SK-N-SH (cell line): ENCODE results near the gene IWS1. TPM values are rescaled to one million over a fixed set of nuclear protein-coding genes. Genes with fewer than 3 reads are reported as not detected.

ENCODE experiments used
- CTCF ChIA-PET: fragments of 300-600, 350-600 bp; formaldehyde crosslinking; extraction: SDS; loops from one replicate; lab custom pipeline; 2021; lab: Yijun Ruan, JAX
- POLR2A ChIA-PET: fragments of 350-600 bp; sonication (Branson Sonifier 250); formaldehyde crosslinking; extraction: SDS; loops from one replicate; lab custom pipeline; 2020; ENCODE audit warnings: antibody characterized with exemption, inconsistent platforms; lab: Yijun Ruan, JAX
- DNase-seq: peaks from one replicate; pipeline ENCODE4 v3.0.0; 2012
- H2AFZ ChIP-seq: fragments of 200-600 bp; sonication (generic); 2 replicates; pipeline ENCODE4 v1.8.1; 2016; ENCODE audit warnings: antibody characterized with exemption, mild to moderate bottlenecking, low read depth
- H3F3A ChIP-seq: fragments of 200-600 bp; sonication (generic); replicated peaks from 2 replicates; pipeline ENCODE3; 2016; ENCODE audit warnings: antibody characterized with exemption, mild to moderate bottlenecking; ENCODE audit not compliant: insufficient read depth
- H3K27ac ChIP-seq, 2 experiments: fragments of 200-500 bp in 1 of 2; fragments of 200-600 bp in 1 of 2; sonication (Bioruptor generic) in 1 of 2; sonication (generic), shearing (Covaris generic) in 1 of 2; 2 replicates each; pipeline versions ENCODE4 v1.5.1 to v1.6.1; 2014 to 2016; ENCODE audit warnings: low read depth in 2 of 2, inconsistent platforms in 1 of 2, low read length in 1 of 2, mild to moderate bottlenecking in 1 of 2, mixed read lengths in 1 of 2
- H3K27me3 ChIP-seq: fragments of 200-600 bp; sonication (generic), shearing (Covaris generic); 2 replicates; pipeline ENCODE4 v1.6.1; 2016; ENCODE audit warnings: mixed run types; ENCODE audit not compliant: insufficient read depth
- H3K36me3 ChIP-seq, 2 experiments: fragments of 200-500 bp in 1 of 2; fragments of 200-600 bp in 1 of 2; sonication (Bioruptor generic) in 1 of 2; sonication (generic) in 1 of 2; replicated peaks in 1 of 2; 2 replicates each; pipeline versions ENCODE3 to v1.5.1; 2014 to 2016; ENCODE audit warnings: low read length in 1 of 2, mild to moderate bottlenecking in 1 of 2; ENCODE audit not compliant: insufficient read depth in 2 of 2, control insufficient read depth in 1 of 2
- H3K4me1 ChIP-seq, 2 experiments: fragments of 200-500 bp in 1 of 2; fragments of 200-600 bp in 1 of 2; sonication (Bioruptor generic) in 1 of 2; sonication (generic), shearing (Covaris generic) in 1 of 2; 2 replicates each; pipeline versions ENCODE4 v1.5.1 to v1.6.1; 2014 to 2016; ENCODE audit warnings: low read depth in 1 of 2, low read length in 1 of 2, mixed run types in 1 of 2; ENCODE audit not compliant: insufficient read depth in 2 of 2, control insufficient read depth in 1 of 2
- H3K4me2 ChIP-seq: fragments of 200-600 bp; sonication (generic), shearing (Covaris generic); 2 replicates; pipeline ENCODE4 v1.6.1; 2017; ENCODE audit warnings: mixed run types
- H3K4me3 ChIP-seq, 2 experiments: fragments of 200-500 bp in 1 of 2; fragments of 200-600 bp in 1 of 2; sonication (Bioruptor generic) in 1 of 2; sonication (generic), shearing (Covaris generic) in 1 of 2; 2 replicates each; pipeline versions ENCODE4 v1.5.1 to v1.8.1; 2014 to 2016; ENCODE audit warnings: low read depth in 2 of 2, inconsistent platforms in 1 of 2, low read length in 1 of 2, mild to moderate bottlenecking in 1 of 2, mixed read lengths in 1 of 2, moderate library complexity in 1 of 2
- H3K79me2 ChIP-seq: fragments of 200-600 bp; sonication (generic); 2 replicates; pipeline ENCODE4 v1.8.1; 2017; ENCODE audit warnings: mild to moderate bottlenecking; ENCODE audit not compliant: insufficient read depth
- H3K9ac ChIP-seq: fragments of 200-600 bp; sonication (generic); 2 replicates; pipeline ENCODE4 v1.6.1; 2017; ENCODE audit warnings: mixed run types
- H3K9me2 ChIP-seq: fragments of 200-600 bp; sonication (generic); 2 replicates; pipeline ENCODE4 v1.6.1; 2017; ENCODE audit warnings: mixed run types
- H3K9me3 ChIP-seq: fragments of 200-600 bp; sonication (generic); 2 replicates; pipeline ENCODE4 v1.6.1; 2017; ENCODE audit warnings: mixed run types, mild to moderate bottlenecking, moderate library complexity
- H4K20me1 ChIP-seq: fragments of 200-600 bp; sonication (generic); 2 replicates; pipeline ENCODE4 v1.6.1; 2017; ENCODE audit warnings: mild to moderate bottlenecking, mixed run types; ENCODE audit not compliant: insufficient read depth
- FOXM1 ChIP-seq: IDR thresholded peaks from 2 replicates; pipeline ENCODE4 v1.4.0; 2012; ENCODE audit warnings: low read depth, mild to moderate bottlenecking
- GATA2 ChIP-seq: sonication (generic); formaldehyde crosslinking; IDR thresholded peaks from 2 replicates; pipeline ENCODE4 v1.5.0; 2020; ENCODE audit warnings: mild to moderate bottlenecking, missing genetic modification reagents
- JUND ChIP-seq: IDR thresholded peaks from 2 replicates; pipeline ENCODE4 v1.4.0; 2012
- NFIC ChIP-seq: IDR thresholded peaks from 2 replicates; pipeline ENCODE4 v1.4.0; 2012; ENCODE audit warnings: borderline replicate concordance
- SIN3A ChIP-seq: IDR thresholded peaks from 2 replicates; pipeline ENCODE4 v1.6.1; 2012; ENCODE audit warnings: low read depth, mild to moderate bottlenecking, low read length, moderate library complexity, borderline replicate concordance
- WGBS: methylation state at CpG from one replicate; pipeline ENCODE4 v1.1.6; 2017; ENCODE audit warnings: low lambda C conversion rate; 5-methylcytosine and 5-hydroxymethylcytosine counted together
- polyA plus RNA-seq, 3 experiments: library from polyadenylated mRNA; depleted of rRNA; stranded (reverse); fragments of >200 nt; gene quantifications; 2 replicates each; pipeline ENCODE4 v1.2.3, GENCODE V29; 2012
- TF ChIP-seq, protein P1 (sequence below): IDR thresholded peaks from 2 replicates; pipeline ENCODE4 v1.4.0; 2012; ENCODE audit warnings: low read depth, borderline replicate concordance

IWS1 gene
- polyA plus RNA-seq, 1 of the 3 experiments (the other 2 are of a cell fraction), result 24.6 TPM

DNA sequence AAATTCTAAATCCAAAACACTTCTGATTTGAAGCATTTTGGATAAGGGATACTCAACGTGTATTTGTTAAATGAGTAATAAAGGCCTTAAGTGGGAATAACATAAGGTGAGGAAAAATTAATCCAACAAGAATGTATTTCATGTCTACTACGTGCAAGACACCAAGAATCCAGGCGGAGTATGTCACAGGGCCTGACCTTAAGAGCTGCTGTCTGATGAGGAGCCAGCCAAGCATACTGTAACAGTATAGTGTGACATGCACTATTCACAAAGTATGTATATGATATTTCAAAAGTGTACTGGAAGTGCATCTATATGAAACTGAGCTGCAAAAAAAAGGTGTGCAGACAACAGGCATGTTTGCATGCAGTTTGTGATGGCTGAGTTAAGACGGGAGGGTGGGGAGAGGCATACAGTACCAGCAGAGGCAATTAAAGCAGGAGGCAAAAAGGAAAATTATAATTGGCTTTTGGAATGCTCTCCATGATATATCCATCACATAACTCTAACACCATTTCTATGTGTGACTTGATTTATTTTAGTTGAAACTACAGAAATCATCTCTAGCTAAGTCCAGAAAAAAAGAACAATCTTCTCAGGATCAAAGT, 18.2 kb downstream of the IWS1 start:
- CTCF ChIA-PET, result interaction anchor here (1.8 to 5.6 kb wide), 2 partner anchors 29 to 311 kb away, joined by 4 to 26 read pairs; no protein-coding TSS in a partner anchor
- peak overlapping the region; percentile 43 to 86 for H3K27ac ChIP-seq
- H3K79me2 ChIP-seq, result peaks cover 83% of the 10 kb centered on the region
- H3K27me3 ChIP-seq, result no peaks in the 10 kb centered on the region
- no peak overlapping the region for H2AFZ ChIP-seq
- DNase-seq, result no peak
- no peak overlapping the region for H3K9ac ChIP-seq
- H3F3A ChIP-seq, result peaks cover 42% of the 10 kb centered on the region
- H3K4me1 ChIP-seq, result peaks cover 10 to 52% of the 10 kb centered on the region in 2 experiments
- H4K20me1 ChIP-seq, result peaks cover 52% of the 10 kb centered on the region
- H3K4me3 ChIP-seq, result no peak overlapping the region
- H3K36me3 ChIP-seq, result peaks cover 34 to 41% of the 10 kb centered on the region in 2 experiments
- H3K4me2 ChIP-seq, result peak overlapping the region; percentile 67
- TF ChIP-seq JUND, result no peak
- POLR2A ChIA-PET, result no interaction called here
- H3K9me3 ChIP-seq, result no peaks in the 10 kb centered on the region
- H3K9me2 ChIP-seq, result no peaks in the 10 kb centered on the region
- 78% methylated on average over 4 of the region's 4 CpGs for WGBS

DNA sequence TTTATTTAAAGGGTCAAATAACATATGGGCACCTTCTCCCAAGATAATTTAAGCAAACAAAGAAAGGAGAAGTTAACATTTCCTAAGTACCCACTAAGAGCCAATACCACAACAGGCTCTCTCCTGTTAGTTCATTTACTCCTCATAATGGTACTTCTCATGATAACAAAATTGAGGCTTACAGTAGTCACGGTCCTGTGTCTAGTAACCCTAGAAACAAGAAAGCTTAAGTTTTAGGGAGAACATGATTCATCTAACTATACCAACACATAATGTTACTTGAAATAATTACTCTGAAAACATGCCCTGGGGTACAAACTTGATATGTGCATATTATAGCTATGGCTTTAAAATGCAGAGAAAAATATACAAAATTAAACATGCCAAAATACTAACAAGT, 19.8 kb downstream of the IWS1 start:
- TF ChIP-seq SIN3A (no peak), GATA2 (CRISPR knock-in tag) (no peak), NFIC (no peak), FOXM1 (no peak)
- Histone ChIP-seq H3K9me3 (no peaks in the 10 kb centered on the region), H3K36me3 (peaks cover 45 to 50% of the 10 kb centered on the region in 2 experiments), H3K27me3 (no peaks in the 10 kb centered on the region), H3K9me2 (no peaks in the 10 kb centered on the region), H3K79me2 (peaks cover 75% of the 10 kb centered on the region), H3K4me2 (no peak overlapping the region), H3F3A (peaks cover 37% of the 10 kb centered on the region), H4K20me1 (peaks cover 36% of the 10 kb centered on the region), H3K27ac (no peak overlapping the region), H2AFZ (no peak overlapping the region), H3K9ac (no peak overlapping the region), H3K4me3 (no peak overlapping the region), H3K4me1 (peaks cover 8 to 38% of the 10 kb centered on the region in 2 experiments)
- 88% methylated on average over 1 of the region's 1 CpG for WGBS
- DNase-seq, result no peak
- ChIA-PET CTCF (interaction anchor here (0.6 to 5.6 kb wide), 2 partner anchors 27 to 86 kb away, joined by 3 to 26 read pairs; no protein-coding TSS in a partner anchor), POLR2A (no interaction called here)

DNA sequence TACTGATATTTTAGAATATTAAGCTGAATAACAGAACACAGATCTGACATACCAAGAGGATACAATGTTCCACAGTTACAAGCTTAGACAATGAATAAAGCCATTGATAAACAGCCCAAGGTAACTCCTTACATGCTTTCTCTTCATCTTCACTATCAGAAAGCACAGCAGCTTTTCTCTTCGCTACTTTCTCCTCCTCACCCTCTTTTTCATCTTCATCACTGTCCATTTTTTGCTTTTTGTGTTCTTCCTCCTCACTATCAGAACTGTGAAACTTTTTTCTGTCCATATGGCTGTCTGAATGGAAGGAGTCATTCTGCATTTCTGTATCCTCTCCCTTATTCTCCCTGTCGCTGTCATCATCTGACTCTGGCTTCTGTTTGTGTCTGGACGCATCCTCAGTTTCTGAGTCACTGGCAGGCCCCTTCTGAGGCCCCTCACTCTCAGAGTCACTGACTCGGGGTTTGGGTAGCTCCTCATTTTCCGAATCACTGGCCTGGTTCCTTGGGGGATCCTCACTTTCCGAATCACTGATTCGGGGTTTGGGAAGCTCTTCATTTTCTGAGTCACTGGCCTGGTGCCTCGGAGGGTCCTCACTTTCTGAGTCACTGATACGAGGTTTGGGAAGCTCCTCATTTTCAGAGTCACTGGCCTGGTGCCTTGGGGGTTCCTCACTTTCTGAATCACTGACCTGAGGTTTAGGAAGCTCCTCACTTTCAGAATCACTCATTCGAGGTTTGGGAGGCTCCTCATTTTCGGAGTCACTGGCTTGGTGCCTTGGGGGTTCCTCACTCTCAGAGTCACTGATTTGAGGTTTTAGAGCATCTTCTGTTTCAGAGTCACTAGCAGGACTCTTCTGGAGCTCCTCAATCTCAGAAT, 21.5 kb downstream of the IWS1 start:
- H3K27me3 ChIP-seq, result no peaks in the 10 kb centered on the region
- peaks cover 58% of the 10 kb centered on the region for H3K79me2 ChIP-seq
- no peaks in the 10 kb centered on the region for H3K9me2 ChIP-seq
- H3K27ac ChIP-seq, result peak overlapping the region in 1 of 2 experiments; percentile 39; a peak in 2 of 4 replicates
- peaks cover 25% of the 10 kb centered on the region for H4K20me1 ChIP-seq
- H3K9me3 ChIP-seq, result no peaks in the 10 kb centered on the region; the same call in 1 of the 2 replicates
- no peak for DNase-seq
- CTCF ChIA-PET, result interaction anchor here (0.7 to 5.6 kb wide), 3 partner anchors 10 to 561 kb away, joined by 3 to 26 read pairs (median 3); no protein-coding TSS in a partner anchor
- no peak overlapping the region for H2AFZ ChIP-seq
- WGBS, result 52% methylated on average over 11 of the region's 11 CpGs
- H3F3A ChIP-seq, result peaks cover 24% of the 10 kb centered on the region
- TF ChIP-seq, protein P1, sequence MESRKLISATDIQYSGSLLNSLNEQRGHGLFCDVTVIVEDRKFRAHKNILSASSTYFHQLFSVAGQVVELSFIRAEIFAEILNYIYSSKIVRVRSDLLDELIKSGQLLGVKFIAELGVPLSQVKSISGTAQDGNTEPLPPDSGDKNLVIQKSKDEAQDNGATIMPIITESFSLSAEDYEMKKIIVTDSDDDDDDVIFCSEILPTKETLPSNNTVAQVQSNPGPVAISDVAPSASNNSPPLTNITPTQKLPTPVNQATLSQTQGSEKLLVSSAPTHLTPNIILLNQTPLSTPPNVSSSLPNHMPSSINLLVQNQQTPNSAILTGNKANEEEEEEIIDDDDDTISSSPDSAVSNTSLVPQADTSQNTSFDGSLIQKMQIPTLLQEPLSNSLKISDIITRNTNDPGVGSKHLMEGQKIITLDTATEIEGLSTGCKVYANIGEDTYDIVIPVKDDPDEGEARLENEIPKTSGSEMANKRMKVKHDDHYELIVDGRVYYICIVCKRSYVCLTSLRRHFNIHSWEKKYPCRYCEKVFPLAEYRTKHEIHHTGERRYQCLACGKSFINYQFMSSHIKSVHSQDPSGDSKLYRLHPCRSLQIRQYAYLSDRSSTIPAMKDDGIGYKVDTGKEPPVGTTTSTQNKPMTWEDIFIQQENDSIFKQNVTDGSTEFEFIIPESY, result no peak
- 0 out of 2 replicates have a peak, but pooled peaks have one; percentile 1 for TF ChIP-seq JUND
- peaks cover 59 to 60% of the 10 kb centered on the region in 2 experiments for H3K36me3 ChIP-seq
- H3K4me3 ChIP-seq, result no peak overlapping the region
- H3K4me2 ChIP-seq, result peak overlapping the region; percentile 21; the same call in 1 of the 2 replicates
- H3K9ac ChIP-seq, result no peak overlapping the region
- POLR2A ChIA-PET, result no interaction called here
- peaks cover 8 to 29% of the 10 kb centered on the region in 2 experiments for H3K4me1 ChIP-seq
